Endothelial cell of umbilical vein (primary cell): ENCODE data around the gene PSMD14. TPM values are rescaled to one million over a fixed set of nuclear protein-coding genes. Genes with fewer than 3 reads are reported as not detected.

ENCODE experiments used
- BruUV-seq: library from RNA; stranded (reverse); fragments of 400-500 nt; replicated peaks from 2 replicates; lab custom pipeline; 2021; lab: Mats Ljungman, UMichigan
- CTCF ChIA-PET: fragments of 300-600, 350-600 bp; sonication (Branson Sonifier 250); formaldehyde crosslinking; loops from one replicate; lab custom pipeline; 2021; ENCODE audit warnings: antibody characterized with exemption, inconsistent platforms; lab: Charles Lee
- POLR2A ChIA-PET: fragments of 300-600, 350-600 bp; sonication (Branson Sonifier 250); formaldehyde crosslinking; loops from one replicate; lab custom pipeline; 2021; ENCODE audit warnings: antibody characterized with exemption, inconsistent platforms; lab: Charles Lee
- DNase-seq: peaks from one replicate; pipeline ENCODE4 v3.0.0-alpha.2; 2011; ENCODE audit warnings: low read depth, low spot score
- FAIRE-seq: peaks from 2 replicates; lab custom pipeline; 2011; peaks lifted over from hg19 to GRCh38; lab: Jason Lieb, UNC
- H2AFZ ChIP-seq: 2 replicates; pipeline ENCODE4 v1.6.0; 2012; ENCODE audit warnings: low read depth, low read length, control low read depth, inconsistent platforms
- H3K27ac ChIP-seq: 2 replicates; pipeline ENCODE4 v1.5.1; 2011; ENCODE audit warnings: low read depth, mild to moderate bottlenecking, control low read depth, low read length, moderate library complexity; ENCODE audit not compliant: insufficient read depth
- H3K27me3 ChIP-seq, 2 experiments: 2 replicates each; pipeline versions ENCODE4 v1.6.0 to v1.6.1; 2011; ENCODE audit warnings: low read length in 2 of 2, mixed read lengths in 1 of 2; ENCODE audit not compliant: control insufficient read depth in 2 of 2, insufficient read depth in 2 of 2
- H3K36me3 ChIP-seq, 2 experiments: 2 replicates in 1 of 2; 3 replicates in 1 of 2; pipeline ENCODE4 v1.5.1; 2011; ENCODE audit warnings: low read length in 2 of 2, mild to moderate bottlenecking in 1 of 2, moderate library complexity in 1 of 2; ENCODE audit not compliant: control insufficient read depth in 2 of 2, insufficient read depth in 2 of 2; ENCODE audit errors: extremely low read depth in 1 of 2
- H3K4me1 ChIP-seq: 3 replicates; pipeline ENCODE4 v1.5.1; 2011; ENCODE audit warnings: mild to moderate bottlenecking, low read length; ENCODE audit not compliant: control insufficient read depth, insufficient read depth; ENCODE audit errors: extremely low read depth
- H3K4me2 ChIP-seq: 2 replicates; pipeline ENCODE4 v1.6.1; 2011; ENCODE audit warnings: low read length, control low read depth, mixed read lengths; ENCODE audit not compliant: insufficient read depth
- H3K4me3 ChIP-seq, 3 experiments: fragments of 200-600 bp in 1 of 3; sonication (generic), shearing (Covaris generic) in 1 of 3; replicated peaks in 1 of 3; 2 replicates each; pipeline ENCODE4 v1.5.1; 2011 to 2016; ENCODE audit warnings: control low read depth in 3 of 3, low read length in 3 of 3, mild to moderate bottlenecking in 2 of 3, inconsistent platforms in 1 of 3, low read depth in 1 of 3, moderate library complexity in 1 of 3; ENCODE audit not compliant: insufficient read depth in 1 of 3
- H3K79me2 ChIP-seq: 2 replicates; pipeline ENCODE4 v1.6.0; 2012; ENCODE audit warnings: low read length, inconsistent platforms; ENCODE audit not compliant: control insufficient read depth, insufficient read depth
- H3K9ac ChIP-seq: replicated peaks from 2 replicates; pipeline ENCODE3; 2011; ENCODE audit warnings: low read length, control low read depth; ENCODE audit not compliant: insufficient read depth; ENCODE audit errors: extremely low read depth
- H3K9me1 ChIP-seq: replicated peaks from 3 replicates; pipeline ENCODE4 v1.6.0; 2011; ENCODE audit warnings: mild to moderate bottlenecking, low read length; ENCODE audit not compliant: control insufficient read depth, insufficient read depth; ENCODE audit errors: extremely low read depth
- H3K9me3 ChIP-seq: replicated peaks from 2 replicates; pipeline ENCODE4 v1.5.1; 2012; ENCODE audit warnings: low read length, inconsistent platforms; ENCODE audit not compliant: control insufficient read depth, insufficient read depth
- H4K20me1 ChIP-seq: replicated peaks from 2 replicates; pipeline ENCODE3; 2011; ENCODE audit warnings: mild to moderate bottlenecking, low read length; ENCODE audit not compliant: control insufficient read depth, insufficient read depth; ENCODE audit errors: extremely low read depth
- EZH2 ChIP-seq: IDR thresholded peaks from 2 replicates; pipeline ENCODE4 v1.6.1; 2012; ENCODE audit warnings: borderline replicate concordance, low read depth, mild to moderate bottlenecking, moderate library complexity, low read length, inconsistent platforms; ENCODE audit not compliant: severe bottlenecking
- FOS ChIP-seq: IDR thresholded peaks from 2 replicates; pipeline ENCODE4 v1.6.1; 2011; ENCODE audit warnings: mild to moderate bottlenecking, low read length, moderate library complexity, borderline replicate concordance; ENCODE audit not compliant: insufficient read depth
- GATA2 ChIP-seq: IDR thresholded peaks from 2 replicates; pipeline ENCODE4 v1.7.0; 2011; ENCODE audit warnings: low read depth, mild to moderate bottlenecking, moderate library complexity, mixed read lengths, low read length; ENCODE audit not compliant: insufficient read length, insufficient read depth
- JUN ChIP-seq: IDR thresholded peaks from 2 replicates; pipeline ENCODE4 v1.6.1; 2011; ENCODE audit warnings: borderline replicate concordance, low read depth; ENCODE audit not compliant: insufficient read length, insufficient read depth
- MYC ChIP-seq: IDR thresholded peaks from one replicate; pipeline ENCODE4 v1.6.1; 2011; ENCODE audit warnings: mild to moderate bottlenecking, low read depth, low read length
- POLR2A ChIP-seq: IDR thresholded peaks from 2 replicates; pipeline ENCODE4 v1.6.1; 2012; ENCODE audit warnings: low read depth, mild to moderate bottlenecking, control low read depth, low read length
- POLR2AphosphoS5 ChIP-seq: IDR thresholded peaks from 2 replicates; pipeline ENCODE4 v1.6.1; 2012; ENCODE audit warnings: low read depth, mild to moderate bottlenecking, control low read depth, low read length, moderate library complexity; ENCODE audit not compliant: insufficient read depth
- dilution Hi-C: fragments of 300-500 bp; cut with MboI; formaldehyde crosslinking; loops from one replicate; pipeline ENCODE4 v1.15.0; 2019; ENCODE audit warnings: low sequenced_read_pairs; ENCODE audit not compliant: extremely low pct_ligation_motif_present
- intact Hi-C: fragments of 100-400 bp; cut with micrococcal nuclease; formaldehyde crosslinking; loops from one replicate; pipeline ENCODE4 v1.10.0; 2022
- polyA plus RNA-seq, 4 experiments: library from polyadenylated mRNA; depleted of rRNA in 3 of 4; stranded (reverse) in 3 of 4; unstranded in 1 of 4; fragments of >200 nt; gene quantifications; 2 replicates each; pipeline versions ENCODE4 v1.2.1 to v1.2.3, GENCODE V29; 2011 to 2012; ENCODE audit warnings: missing spikeins in 1 of 4
- total RNA-seq: library from RNA; stranded (reverse); gene quantifications from 2 replicates; pipeline ENCODE4 v1.2.3, GENCODE V29; 2021
- TF ChIP-seq, protein P1 (sequence below): IDR thresholded peaks from 2 replicates; pipeline ENCODE4 v1.6.1; 2011; ENCODE audit not compliant: insufficient read depth, insufficient read length
- TF ChIP-seq, protein P2 (sequence below), 2 donors: IDR thresholded peaks; 1 replicate in 1 of 2; 2 replicates in 1 of 2; pipeline ENCODE4 v1.5.1; 2011; ENCODE audit warnings: low read length in 2 of 2, mild to moderate bottlenecking in 2 of 2, moderate library complexity in 2 of 2, control low read depth in 1 of 2, inconsistent platforms in 1 of 2, low read depth in 1 of 2; ENCODE audit not compliant: insufficient read depth in 1 of 2; ENCODE audit errors: extremely low read depth in 1 of 2

The PSMD14 gene
- total and polyA plus RNA-seq, 2 donors (not counting 3 experiments of a cell fraction or from before 2014, with no cell fraction given) = 47.6 to 85.4 TPM

DNA sequence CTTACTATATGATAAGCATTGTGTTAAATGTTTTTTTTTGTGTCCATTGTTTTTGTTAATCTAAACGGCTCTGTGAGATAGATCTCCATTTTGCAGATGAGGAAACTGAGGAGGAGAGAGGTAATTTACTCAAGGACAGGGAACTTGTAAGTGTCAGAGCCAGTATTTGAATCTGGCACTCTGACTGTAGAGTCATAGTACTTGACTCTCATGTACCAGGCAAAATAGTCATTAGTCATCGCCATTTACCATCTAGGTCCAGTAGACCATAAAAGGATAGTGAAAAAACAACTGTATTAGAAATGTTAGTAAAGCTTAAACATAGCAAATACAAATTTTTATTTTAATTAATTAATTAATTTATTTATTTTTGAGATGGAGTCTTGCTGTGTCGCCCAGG, 4.8 kb downstream of the PSMD14 start:
- Histone ChIP-seq H3K27me3 (no peaks in the 10 kb centered on the region), H3K79me2 (peaks cover 93% of the 10 kb centered on the region), H3K4me2 (no peak overlapping the region), H2AFZ (no peak overlapping the region), H3K4me1 (peaks cover 14% of the 10 kb centered on the region), H3K9ac (no peak overlapping the region), H3K27ac (no peak overlapping the region), H3K9me1 (no peaks in the 10 kb centered on the region), H4K20me1 (peaks cover 8% of the 10 kb centered on the region), H3K9me3 (no peaks in the 10 kb centered on the region), H3K4me3 (no peak overlapping the region), H3K36me3 (peaks cover 0 to 6% of the 10 kb centered on the region in 2 experiments)
- DNase-seq (no peak), FAIRE-seq (no peak)
- intact Hi-C loops (no loop called here), dilution Hi-C loops (no loop called here)
- ChIA-PET CTCF (interaction anchor here (1.2 kb wide), 1 partner anchor 633 kb away, joined by 3 read pairs; no protein-coding TSS in a partner anchor), POLR2A (no interaction called here)
- BruUV-seq = no TSS peak
- TF ChIP-seq, protein P1, sequence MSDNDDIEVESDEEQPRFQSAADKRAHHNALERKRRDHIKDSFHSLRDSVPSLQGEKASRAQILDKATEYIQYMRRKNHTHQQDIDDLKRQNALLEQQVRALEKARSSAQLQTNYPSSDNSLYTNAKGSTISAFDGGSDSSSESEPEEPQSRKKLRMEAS = no peak
- TF ChIP-seq FOS (no peak), POLR2AphosphoS5 (no peak), POLR2A (no peak), GATA2 (no peak), EZH2 (no peak), JUN (no peak), MYC (no peak)
- TF ChIP-seq, protein P2, sequence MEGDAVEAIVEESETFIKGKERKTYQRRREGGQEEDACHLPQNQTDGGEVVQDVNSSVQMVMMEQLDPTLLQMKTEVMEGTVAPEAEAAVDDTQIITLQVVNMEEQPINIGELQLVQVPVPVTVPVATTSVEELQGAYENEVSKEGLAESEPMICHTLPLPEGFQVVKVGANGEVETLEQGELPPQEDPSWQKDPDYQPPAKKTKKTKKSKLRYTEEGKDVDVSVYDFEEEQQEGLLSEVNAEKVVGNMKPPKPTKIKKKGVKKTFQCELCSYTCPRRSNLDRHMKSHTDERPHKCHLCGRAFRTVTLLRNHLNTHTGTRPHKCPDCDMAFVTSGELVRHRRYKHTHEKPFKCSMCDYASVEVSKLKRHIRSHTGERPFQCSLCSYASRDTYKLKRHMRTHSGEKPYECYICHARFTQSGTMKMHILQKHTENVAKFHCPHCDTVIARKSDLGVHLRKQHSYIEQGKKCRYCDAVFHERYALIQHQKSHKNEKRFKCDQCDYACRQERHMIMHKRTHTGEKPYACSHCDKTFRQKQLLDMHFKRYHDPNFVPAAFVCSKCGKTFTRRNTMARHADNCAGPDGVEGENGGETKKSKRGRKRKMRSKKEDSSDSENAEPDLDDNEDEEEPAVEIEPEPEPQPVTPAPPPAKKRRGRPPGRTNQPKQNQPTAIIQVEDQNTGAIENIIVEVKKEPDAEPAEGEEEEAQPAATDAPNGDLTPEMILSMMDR (IDR thresholded peaks at IDR 0.05; ENCODE audit: extremely low read depth in 1 of 2, insufficient read depth in 1 of 2, low read depth in 1 of 2, low read length in 2 of 2) = no peak
